OCI-LY1 (cell line): ENCODE data around the gene HNRNPA3.

Source experiments
- CTCF ChIP-seq: fragments of 200-600 bp; sonication (generic), shearing (Covaris generic); IDR thresholded peaks from 2 replicates; pipeline ENCODE4 v1.5.1; 2017; ENCODE audit warnings: mild to moderate bottlenecking, antibody characterized with exemption, low read length, moderate library complexity, mixed read lengths
- EZH2 ChIP-seq: fragments of 200-600 bp; sonication (generic), shearing (Covaris generic); IDR thresholded peaks from 2 replicates; pipeline ENCODE4 v1.8.0; 2017; ENCODE audit warnings: borderline replicate concordance, mixed run types, mild to moderate bottlenecking, antibody characterized with exemption, low read length, moderate library complexity, mixed read lengths

- TF ChIP-seq CTCF (no peak), EZH2 (no peak)
Measured at GRCh38 chr2:177211576-177212105, 953 bp upstream of the HNRNPA3 start.
